NB4 (cell line): ENCODE data around the gene SCAF4.

Experiments
- MYC ChIP-seq: IDR thresholded peaks from 2 replicates; pipeline ENCODE4 v1.6.1; 2011; ENCODE audit warnings: low read depth, low read length
- POLR2A ChIP-seq: IDR thresholded peaks from 2 replicates; pipeline ENCODE4 v1.6.1; 2011; ENCODE audit warnings: mild to moderate bottlenecking; ENCODE audit not compliant: insufficient read length; ENCODE audit errors: extremely low read depth
- TF ChIP-seq, protein P1 (sequence below): IDR thresholded peaks from one replicate; pipeline ENCODE4 v1.5.1; 2012; ENCODE audit warnings: low read depth, low read length
- TF ChIP-seq, protein P2 (sequence below): IDR thresholded peaks from 2 replicates; pipeline ENCODE4 v1.6.1; 2011; ENCODE audit warnings: low read depth, low read length

DNA sequence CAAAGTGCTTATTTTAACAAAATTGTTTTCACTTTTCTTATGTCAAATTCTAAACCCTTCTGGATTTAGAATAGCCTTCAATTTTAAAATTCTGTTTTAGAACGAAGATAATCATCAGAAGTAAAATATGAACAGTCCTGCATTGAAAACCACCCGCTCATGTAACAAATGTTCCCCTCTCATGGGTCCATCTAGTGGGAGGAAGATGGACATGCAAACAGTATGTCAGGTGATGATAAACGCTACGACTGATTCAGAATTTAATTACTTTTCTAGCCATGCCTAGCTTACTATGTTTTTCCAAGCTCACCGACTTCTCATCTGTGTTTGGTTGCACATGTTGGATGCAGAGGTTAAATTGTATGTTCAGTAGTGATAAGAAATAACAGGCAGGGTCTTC is 48.9 kb downstream of the SCAF4 start:
- TF ChIP-seq MYC (no peak), POLR2A (no peak)
- TF ChIP-seq, protein P1, sequence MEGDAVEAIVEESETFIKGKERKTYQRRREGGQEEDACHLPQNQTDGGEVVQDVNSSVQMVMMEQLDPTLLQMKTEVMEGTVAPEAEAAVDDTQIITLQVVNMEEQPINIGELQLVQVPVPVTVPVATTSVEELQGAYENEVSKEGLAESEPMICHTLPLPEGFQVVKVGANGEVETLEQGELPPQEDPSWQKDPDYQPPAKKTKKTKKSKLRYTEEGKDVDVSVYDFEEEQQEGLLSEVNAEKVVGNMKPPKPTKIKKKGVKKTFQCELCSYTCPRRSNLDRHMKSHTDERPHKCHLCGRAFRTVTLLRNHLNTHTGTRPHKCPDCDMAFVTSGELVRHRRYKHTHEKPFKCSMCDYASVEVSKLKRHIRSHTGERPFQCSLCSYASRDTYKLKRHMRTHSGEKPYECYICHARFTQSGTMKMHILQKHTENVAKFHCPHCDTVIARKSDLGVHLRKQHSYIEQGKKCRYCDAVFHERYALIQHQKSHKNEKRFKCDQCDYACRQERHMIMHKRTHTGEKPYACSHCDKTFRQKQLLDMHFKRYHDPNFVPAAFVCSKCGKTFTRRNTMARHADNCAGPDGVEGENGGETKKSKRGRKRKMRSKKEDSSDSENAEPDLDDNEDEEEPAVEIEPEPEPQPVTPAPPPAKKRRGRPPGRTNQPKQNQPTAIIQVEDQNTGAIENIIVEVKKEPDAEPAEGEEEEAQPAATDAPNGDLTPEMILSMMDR = no peak
- TF ChIP-seq, protein P2, sequence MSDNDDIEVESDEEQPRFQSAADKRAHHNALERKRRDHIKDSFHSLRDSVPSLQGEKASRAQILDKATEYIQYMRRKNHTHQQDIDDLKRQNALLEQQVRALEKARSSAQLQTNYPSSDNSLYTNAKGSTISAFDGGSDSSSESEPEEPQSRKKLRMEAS = no peak
